Measurements from ENCODE around the gene SYT8.

DNA sequence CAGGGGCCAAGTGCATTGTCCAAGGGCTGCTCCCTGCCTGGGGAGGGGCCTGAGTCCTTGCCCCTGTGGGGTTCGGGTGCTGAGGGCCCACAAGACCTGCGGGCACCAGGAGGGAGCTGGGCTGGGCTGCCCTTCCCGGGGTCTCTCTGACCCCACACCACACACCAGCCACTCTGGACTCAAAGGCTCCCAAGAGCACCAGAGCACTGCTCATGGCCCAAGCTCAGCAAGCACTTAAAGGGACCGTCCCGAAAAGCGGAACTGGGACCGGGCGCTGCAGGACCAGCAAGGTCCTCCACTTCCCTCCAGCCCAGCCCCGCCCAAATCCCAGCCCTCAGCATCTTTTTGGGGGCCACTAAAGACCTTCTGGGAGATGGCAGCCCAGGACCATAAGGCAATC is 23.4 kb downstream of the SYT8 start:
- TF ChIP-seq, protein P1, sequence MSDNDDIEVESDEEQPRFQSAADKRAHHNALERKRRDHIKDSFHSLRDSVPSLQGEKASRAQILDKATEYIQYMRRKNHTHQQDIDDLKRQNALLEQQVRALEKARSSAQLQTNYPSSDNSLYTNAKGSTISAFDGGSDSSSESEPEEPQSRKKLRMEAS (IDR thresholded peaks at IDR 0.05), result no peak
- TF ChIP-seq CTCF (IDR thresholded peaks at IDR 0.05; ENCODE audit: control extremely low read depth in 1 of 3, insufficient read depth in 1 of 3, low read depth in 1 of 3, low read length in 3 of 3), result no peak
- TF ChIP-seq POLR2A (IDR thresholded peaks at IDR 0.05; ENCODE audit: control extremely low read depth in 1 of 2, low read depth in 2 of 2, low read length in 2 of 2), result no peak
- TF ChIP-seq CHD2 (IDR thresholded peaks at IDR 0.05; ENCODE audit: low read length), result no peak
- TF ChIP-seq RFX5 (IDR thresholded peaks at IDR 0.05; ENCODE audit: borderline replicate concordance, low read depth, low read length), result no peak
- TF ChIP-seq JUN (IDR thresholded peaks at IDR 0.05; ENCODE audit: low read depth, low read length), result no peak
- TF ChIP-seq SUZ12 (IDR thresholded peaks at IDR 0.05; ENCODE audit: low read length), result no peak
- no peak for TF ChIP-seq KDM5A (IDR thresholded peaks at IDR 0.05; ENCODE audit: low read length)
- no peak for TF ChIP-seq ATF2 (IDR thresholded peaks at IDR 0.05; ENCODE audit: low read length)
- TF ChIP-seq EGR1 (IDR thresholded peaks at IDR 0.05; ENCODE audit: borderline replicate concordance, low read depth, low read length), result no peak
- no peak for TF ChIP-seq EP300 (IDR thresholded peaks at IDR 0.05; ENCODE audit: borderline replicate concordance in 1 of 2, low read depth in 2 of 2, low read length in 2 of 2)
- no peak for TF ChIP-seq CREB1 (IDR thresholded peaks at IDR 0.05)
- TF ChIP-seq GTF2F1 (IDR thresholded peaks at IDR 0.05; ENCODE audit: borderline replicate concordance, low read depth, low read length), result no peak
- no peak for TF ChIP-seq POU5F1 (IDR thresholded peaks at IDR 0.05; ENCODE audit: low read depth, low read length)
